HG02938 (cell line): ENCODE data around the gene SLC39A7.

Source experiments
- ATAC-seq: cut with Tn5 transposase; IDR thresholded peaks from one replicate; pipeline ENCODE4 v1.9.1; 2021; ENCODE audit warnings: mild to moderate bottlenecking, moderate library complexity; ENCODE audit not compliant: unreplicated experiment

SLC39A7 gene

DNA sequence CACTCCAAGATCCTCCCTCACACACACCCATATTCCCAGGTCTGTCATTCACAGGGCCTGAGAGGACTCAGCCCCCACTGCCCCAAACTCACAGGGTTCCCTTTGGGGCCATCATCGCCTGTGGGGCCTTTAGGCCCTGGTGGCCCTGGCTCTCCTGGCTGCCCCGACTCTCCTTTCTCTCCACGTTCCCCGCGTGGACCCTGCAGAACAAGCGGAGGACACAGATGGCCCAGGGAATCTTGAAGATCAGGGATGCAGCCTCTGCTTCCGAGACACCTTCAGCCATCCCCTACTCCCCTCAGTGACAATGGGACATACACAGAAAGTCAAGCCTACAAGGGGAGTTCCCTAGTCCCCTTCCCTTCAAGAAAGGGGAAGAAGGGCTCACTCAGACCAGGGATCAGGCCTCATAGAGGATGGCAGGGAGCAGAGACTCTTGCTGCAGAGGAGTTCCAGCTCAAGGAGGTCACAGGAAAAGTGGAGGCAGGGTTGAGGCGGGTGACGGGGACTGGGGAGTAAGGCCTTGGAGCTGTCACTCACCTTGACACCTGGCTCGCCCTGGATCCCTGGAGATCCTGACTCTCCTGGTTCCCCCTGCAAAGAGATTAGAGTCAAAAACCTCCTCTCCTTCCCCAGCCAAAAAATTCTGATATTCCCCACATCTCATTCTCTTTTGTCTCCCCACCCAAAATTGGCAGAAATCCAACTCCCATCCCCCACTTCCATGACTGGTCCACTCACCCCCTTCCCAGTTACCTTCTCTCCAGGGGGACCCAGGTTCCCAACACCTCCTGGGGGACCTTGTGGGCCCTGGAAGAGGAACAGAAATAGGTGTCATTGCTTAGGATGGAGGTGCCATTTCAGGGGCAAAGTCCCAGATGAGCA, 31.1 kb upstream of the SLC39A7 start:
- no peak for ATAC-seq

DNA sequence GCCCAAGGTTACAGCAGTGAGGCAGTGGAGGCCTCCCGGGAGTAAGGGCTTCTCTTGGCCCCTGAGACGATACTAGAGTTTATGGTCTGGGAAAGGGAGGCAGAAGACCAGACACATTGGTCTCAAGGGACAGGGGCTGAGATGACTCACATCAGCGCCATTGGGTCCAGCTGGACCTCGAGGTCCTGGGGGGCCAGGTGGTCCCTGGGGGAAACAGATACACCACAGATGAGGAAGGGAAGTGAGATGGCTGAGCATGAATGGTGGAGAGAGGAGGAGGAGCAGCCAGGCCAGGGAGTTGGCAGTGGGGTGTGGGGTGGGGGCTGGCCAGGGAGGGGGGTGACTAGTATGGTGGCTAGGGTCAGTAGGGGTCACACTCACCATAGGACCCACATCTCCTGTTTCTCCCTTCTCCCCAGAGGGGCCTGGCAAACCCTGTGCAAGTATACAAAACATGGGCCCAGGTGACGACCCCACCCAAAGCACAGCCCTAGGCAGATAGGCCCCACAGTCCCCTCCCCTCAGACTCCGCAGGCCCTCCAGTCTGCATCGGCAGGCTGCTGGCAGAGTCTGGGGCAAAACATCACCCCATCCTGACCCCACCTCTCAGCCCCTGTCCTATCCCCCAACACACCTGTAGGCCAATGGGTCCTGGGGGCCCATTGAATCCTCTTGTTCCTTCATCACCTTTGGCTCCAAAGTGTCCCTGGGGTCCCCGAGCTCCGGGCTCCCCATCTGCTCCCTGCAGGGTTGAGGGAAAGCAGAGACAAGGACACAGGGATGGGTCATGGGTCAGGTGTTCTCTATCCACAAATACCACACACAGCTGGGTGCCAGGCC, 30.3 kb upstream of the SLC39A7 start:
- ATAC-seq = no peak

DNA sequence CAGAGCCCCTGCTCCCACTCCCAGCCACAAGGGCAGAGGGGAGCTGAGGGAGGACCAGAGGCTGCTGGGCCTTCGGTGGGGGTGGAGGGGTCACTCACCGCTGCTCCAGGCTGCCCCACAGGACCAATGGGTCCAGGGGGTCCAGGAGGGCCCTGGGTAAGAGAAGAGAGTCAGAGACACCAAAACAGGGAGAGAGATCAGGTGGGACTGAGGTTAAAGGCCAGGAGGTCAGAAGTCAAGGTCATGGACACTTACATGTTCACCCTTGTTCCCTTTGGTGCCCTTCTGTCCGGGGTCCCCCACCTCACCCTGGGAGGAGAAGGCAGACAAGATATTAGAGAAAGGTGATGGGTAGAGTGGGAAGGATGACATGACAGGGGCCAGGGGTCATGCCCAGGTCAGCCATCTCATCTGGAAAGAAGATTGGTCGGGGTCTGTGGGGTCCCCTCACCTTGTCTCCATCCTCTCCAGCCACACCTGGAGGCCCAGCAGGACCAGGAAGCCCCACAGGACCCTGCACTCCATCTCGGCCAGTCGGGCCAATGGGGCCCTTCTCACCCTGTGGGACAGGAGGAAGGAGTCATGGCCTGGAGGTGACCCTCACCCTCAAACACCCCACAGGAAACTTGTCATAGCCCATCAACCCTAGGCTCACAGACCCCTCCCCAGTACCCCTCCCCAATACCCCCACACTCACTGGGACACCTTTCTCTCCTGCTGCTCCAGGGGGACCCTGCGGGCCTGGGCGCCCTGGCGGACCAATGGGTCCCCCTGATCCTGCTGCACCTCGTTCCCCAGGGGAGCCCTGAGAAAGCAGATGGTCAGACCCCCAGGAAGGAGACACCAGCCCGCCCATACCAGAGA, 29.4 kb upstream of the SLC39A7 start:
- ATAC-seq = no peak

DNA sequence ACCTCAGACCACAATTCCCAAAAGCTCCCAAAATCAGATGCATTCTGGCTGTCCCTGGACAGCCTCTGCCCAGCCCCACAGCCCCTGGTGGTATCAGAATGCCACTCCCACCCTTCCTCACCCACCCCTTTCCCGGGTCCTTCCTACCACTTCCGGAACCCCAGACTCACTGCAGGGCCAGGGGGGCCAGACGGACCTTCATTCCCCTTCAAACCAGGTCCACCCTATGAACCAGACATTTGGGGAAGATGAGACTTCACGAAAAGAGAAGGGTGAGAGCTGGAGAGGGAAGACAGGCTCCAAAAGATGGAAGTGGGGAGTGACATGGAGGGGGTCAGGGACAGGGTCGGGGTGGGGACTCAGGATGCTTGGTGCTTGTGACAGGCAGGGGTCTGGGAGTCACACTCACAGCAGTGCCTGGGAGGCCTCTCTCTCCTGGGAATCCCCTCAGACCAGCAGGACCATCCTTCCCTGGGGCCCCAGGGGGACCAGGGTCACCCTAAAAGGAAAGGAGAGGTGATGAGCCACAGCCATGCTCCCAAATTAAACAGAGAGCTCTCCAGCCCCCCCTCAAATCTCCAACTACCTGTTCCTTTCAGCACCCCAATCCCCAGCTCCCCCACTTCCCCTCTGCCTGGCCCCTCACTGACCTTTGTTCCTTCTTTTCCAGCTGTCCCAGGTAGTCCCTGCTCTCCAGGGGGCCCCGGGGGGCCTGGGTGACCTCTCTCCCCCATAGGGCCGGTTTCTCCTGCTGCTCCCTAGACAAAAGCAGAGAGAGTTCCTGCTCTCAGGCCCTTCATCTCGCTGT, 28.6 kb upstream of the SLC39A7 start:
- ATAC-seq = no peak

DNA sequence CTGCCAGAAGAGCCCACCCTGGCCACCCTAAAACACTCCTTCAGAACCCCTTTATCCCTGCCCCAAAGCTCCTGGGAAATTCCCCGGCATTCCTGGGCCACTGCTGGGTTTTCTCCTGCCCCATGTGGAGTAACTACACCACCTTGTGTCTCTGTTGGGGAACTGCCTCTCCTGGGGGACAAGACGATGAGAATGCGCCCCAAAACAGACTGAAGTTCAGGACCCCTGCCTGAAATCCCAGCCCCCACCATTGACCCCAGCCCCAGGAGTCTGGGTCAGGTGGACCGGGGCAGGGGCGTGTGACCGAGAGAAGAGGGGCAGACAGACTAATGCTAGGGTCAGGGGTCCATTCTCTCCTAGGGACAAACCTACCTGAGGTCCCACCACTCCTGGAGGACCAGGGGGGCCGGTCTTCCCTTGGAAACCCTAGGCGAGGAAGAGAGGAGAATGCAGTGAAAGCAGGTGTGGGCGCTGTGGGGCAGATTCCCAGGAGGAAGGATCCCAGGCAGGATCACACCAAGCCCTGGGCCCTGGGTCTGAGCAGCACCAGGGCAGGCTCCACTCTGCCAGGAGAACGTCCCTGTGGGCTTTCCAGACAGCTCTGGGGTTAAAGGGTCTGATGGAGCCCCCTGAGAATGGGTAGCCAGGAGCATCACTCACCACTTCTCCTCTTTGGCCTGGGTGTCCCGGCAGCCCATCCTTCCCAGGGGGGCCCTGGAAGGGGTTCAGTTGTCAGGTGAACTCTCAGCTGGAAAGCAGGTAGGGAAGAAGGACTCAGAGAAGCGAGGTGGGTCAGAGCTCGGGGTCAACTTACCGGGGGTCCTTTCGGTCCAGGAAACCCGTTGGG, 27.8 kb upstream of the SLC39A7 start:
- ATAC-seq = no peak

DNA sequence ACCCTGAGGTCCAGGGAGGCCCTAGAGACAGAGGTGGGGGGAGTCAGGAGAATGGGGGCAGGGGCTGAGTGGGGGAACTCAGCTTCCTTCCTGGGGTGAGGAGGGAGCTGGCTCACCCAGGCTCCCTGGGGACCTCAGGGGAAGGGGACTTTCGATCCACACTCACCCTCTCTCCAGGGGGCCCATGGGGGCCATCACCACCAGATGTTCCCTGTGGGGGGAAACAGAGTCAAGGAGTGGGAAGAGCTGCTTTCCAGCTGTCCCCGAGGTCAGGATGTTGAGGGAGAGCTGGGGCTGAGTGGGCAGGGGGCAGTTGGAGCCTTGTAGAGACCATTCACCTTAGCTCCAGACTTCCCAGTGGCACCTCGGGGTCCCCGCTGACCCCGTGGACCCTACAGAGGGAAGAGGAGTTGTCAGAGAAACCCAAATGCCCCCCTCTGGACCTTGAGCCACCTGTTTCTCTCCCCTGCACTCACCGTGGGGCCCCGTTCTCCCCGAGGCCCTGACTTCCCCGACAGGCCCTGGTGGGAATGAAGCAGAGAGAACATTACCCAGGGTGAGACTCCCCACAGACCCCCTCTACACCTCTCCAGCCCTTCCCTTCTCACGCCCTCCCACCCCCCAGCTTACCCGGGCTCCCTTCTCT, 27.0 kb upstream of the SLC39A7 start:
- ATAC-seq = no peak

DNA sequence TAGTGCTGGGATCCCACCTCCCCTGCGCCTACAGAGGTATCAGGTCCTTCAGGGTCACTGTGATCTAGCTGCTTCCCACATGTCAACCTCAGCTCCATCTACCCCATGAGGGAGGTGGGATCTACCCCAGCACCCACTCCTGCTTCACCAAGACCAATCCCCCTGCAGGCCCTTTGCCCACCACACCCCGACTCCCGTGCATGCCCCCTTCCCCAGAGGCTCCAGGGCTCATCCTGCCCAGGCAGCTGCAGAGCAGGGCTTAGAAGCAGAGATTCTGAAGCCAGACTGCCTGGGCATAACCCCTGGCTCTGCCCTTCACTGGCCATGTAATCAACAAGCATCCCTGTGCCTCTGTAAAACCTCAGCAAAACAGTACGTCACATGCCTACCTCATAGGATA, 25.9 kb upstream of the SLC39A7 start:
- ATAC-seq = no peak

DNA sequence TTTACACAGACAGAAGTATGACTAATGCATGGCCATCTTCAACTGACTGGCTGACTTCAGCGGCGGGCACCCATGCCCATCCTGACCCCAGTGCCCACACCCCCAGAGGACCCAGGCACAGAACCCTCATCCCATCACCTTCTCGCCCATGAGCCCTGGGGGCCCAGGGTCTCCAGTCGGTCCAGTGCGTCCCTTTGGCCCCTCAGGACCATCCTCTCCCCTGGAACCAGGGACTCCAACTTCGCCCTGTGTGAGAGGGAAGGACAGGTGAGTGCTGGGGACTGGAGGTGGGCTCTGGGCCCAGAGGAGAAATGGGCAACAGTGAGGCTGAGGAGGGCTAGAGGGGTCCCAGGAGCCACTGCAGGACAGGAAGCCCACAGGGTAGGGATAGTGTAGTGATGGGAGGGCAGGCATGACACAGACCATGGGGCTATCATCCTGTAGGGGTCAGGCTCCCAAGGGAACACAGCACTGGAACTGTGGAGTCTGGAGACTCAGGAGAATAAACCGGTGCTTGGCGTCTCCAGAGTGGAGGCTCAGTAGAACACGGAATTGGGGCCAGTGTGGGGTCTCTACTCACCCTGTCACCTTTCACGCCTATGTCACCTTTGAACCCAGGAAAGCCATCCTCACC, 25.1 kb upstream of the SLC39A7 start:
- ATAC-seq = no peak

DNA sequence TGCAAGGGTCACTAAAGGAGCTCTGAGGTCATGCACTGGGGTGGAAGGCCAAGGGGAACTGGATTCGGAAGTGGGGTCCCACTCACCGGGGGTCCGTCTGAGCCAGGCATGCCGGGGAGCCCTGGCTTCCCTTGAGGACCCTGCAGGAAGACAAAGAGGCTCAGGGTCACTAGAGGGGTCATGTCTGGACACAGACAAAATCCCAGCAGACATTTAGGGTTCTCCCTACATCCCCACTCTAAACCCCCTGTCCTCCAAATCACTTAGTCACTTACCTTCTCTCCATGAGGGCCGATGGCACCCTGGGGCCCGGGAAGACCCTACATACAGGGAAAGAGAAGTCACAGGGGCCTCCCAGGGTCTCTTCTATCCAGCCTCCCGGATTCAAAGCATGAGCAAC, 23.8 kb upstream of the SLC39A7 start:
- no peak for ATAC-seq

DNA sequence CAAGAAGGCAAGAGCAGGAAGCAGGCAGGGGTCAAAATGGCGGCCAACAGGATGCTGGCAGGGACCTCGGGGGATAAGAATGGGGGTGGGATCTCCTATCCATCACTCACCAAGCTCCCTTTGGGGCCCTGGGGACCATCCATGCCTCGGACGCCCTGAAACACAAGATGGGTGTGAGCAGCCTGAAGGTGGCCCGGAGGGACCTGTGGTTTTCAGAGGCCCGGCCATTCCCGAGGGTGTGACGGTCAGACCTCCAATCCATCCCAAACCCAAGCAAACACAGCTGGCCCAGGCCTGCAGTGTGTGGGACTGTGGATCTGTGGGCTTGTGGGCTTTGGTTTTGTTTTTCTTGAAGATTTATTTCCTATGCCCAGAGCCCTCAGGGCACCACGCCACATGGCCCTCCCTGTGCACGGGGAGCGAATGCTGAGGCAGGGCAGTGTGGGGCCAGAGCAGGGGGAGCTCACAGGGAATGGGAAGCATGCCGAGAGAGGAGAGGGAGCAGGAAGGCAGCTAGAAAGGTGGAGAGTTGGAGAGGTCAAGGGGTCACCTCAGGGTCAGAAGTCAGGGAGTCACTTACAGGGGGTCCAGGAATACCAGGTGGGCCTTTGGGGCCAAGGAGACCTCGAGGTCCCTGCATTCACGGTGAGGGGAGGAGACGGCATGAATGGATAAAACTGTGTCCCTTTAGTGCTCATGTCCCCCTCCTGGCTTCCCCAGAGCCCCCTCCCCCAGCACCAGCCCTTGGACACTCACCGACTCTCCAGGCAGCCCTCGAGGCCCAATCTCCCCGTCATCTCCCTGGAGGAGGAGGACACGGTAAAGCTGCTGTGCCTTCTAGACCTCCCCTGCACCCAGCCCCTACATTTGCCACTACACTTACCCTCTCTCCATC, 22.9 kb upstream of the SLC39A7 start:
- ATAC-seq = no peak

DNA sequence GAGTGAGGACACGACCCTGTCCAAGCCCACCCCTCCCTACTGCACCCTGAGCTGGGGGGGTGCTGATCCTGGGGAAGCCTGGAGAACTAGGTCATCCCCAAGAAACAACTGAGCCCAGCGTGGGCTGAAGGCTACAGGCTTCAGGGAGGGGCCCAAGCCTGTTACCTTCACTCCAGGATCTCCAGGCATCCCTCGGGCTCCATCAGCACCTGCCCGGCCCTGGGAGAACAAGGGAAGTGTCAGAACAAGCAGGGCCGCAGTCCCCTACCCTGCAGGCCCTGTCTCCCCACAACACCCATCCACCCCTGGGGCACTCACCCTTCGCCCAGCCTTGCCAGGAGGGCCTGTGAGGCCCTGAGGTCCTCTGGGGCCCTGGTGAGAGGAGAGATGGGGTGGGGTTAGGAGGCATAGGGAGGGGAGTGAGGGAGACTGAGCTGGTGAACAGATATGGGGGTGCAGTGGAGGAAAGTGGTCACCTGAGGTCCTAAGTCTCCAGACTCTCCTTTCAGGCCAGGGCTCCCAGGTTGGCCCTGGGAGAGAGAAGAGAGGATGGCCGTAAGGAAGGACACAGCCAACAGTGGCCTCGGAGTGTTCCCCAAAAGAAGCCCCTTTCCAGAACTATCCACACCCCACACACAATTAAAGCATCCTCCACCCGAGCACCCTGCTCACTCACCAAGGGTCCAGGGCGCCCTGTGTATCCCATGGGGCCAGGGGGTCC, 21.8 kb upstream of the SLC39A7 start:
- ATAC-seq = no peak

DNA sequence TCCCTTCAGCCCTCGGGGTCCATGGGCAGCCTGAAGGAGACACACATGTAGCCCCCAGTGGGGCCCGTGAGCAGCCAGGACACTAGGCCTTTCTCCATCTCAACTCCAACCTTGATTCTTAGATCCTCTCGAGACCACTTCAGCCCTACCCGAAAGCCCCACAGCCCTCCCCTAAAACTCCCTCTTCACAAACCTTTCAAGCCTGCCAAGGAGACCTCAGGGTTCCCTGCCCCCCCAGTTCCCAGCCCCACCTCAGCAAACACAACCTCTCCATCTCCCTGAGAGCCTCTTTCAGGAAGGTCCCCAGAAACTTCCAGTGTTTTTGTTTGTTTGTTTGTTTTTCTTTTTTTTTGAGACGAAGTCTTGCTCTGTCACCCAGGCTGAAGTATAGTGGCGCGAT, 19.5 kb upstream of the SLC39A7 start:
- no peak for ATAC-seq

DNA sequence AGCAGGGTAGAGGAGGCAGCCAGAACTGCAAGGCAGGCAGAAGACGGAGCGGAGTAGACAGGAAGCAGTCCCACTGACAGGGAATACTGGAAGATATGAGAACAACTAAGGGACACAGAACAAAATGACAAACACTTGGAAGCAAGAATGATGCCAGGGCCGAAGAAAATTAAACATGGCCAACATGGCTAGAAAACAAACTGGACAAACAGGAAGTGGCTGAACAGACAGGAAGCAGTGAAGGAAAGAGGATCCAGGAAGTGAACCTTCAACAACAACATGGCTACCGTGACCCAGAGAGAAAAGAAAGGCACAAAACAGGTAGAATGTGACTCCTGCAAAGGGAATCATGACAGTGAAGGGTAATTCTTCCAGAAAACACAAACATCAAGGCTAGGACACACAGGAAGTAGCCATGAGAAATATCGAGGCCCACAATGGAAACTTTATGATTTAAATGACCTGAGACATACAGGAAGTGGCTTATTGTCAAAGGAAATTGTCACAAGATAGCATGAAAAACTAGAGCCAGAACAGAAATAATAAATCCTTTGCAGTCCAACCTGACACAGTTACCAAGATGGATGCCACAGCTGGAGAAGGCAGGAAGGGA, 17.5 kb upstream of the SLC39A7 start:
- no peak for ATAC-seq

DNA sequence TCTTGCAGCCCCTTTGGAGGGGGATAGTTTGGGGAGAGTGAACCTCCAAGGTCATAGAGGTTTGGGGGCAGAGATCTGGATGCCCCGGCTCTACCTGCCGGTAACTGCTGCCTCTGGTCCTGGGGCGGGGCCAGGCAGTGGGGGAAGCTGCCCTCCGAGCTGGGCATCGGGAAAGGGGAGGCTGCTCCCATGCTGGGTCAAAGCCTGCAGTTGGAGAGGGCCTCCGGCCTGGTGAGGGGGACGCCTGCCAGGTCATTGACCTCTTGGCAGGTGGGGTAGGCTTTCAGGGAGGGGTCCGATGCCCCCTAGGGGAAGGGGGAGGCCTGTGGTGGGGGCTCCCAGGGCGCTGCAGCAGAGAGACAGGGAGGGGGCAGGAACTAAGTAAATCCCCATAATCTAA, 15.5 kb upstream of the SLC39A7 start:
- ATAC-seq = no peak

DNA sequence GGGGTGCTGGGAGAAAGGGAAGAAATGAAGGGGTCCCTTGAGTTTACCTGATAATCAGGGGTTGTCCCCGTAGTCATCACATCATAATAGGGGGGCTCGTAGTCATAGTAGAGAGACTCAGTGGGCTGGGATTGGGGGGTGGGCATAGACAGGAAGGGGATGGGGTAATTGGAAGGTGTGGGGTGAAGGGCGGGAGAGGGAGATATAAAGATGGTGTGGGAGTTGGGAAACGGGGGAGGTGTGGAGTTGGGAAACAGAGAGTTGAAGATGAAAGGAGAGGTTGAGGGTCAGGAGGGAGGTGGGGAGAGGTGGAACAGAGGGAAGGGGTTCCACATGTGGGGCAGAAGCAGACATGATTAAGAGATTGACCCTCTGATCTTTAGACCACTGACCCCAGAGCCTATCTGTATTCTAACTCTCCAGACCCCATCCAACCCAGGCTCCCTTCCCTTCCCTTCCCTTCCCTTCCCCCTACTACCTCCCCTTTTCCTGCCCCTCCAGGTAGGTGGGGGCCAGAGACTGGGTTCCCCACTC, 14.9 kb upstream of the SLC39A7 start:
- ATAC-seq = no peak

DNA sequence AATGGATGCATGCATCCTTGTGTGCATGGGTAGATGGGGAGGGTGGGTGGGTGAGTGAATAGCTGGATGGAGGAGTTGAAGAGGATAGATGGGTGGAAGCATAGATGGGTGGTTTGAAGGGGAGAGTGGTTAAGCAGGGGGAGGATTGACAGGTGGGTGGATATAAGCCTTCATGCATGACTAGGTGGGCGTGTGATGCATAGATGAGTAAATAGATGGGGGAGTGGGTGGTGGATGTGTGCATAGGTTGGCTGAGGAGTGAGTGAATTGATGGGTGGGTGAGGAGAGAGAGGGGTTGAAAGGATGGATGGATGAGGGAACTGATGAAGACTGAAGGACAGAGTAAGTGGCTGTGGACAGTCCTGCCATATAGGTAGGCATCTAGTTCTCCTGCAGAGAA, 12.9 kb upstream of the SLC39A7 start:
- no peak for ATAC-seq
